ENCODE data around the gene EEFSEC. TPM values are rescaled to one million over a fixed set of nuclear protein-coding genes. Genes with fewer than 3 reads are reported as not detected.
"Not testable (repeated sequence)": the region's sequence is repeated elsewhere in the genome, so short reads cannot be mapped to it uniquely, and the experiment has no call there.

Gene EEFSEC
- total RNA-seq, 1 donor from 2014 or later, result 0.92 TPM

DNA sequence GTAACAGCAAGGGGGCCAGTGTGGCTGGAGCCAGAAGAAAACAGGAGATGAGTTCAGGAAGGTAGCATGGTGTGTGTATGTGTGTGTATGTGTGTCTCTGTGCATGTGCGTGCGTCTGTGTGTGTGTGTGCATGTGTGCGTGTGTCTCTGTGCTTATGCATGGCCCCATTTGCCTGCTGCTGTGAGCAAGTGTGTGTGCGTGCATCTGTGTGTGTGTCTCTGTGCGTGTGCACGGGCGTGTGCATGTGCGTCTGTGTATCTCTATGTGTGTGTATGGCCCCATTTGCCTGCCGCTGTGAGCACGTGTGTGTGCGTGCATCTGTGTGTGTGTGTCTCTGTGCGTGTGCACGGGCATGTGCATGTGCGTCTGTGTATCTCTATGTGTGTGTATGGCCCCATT, 7.1 kb upstream of the EEFSEC start:
- Histone ChIP-seq H3K79me2 (ENCODE audit: low read depth) (no peaks in the 10 kb centered on the region), H2AFZ (replicated peaks) (no peak overlapping the region), H3K9me3 (ENCODE audit: low read depth) (no peaks in the 10 kb centered on the region), H3K9ac (no peak overlapping the region), H3K4me3 (no peak overlapping the region), H4K20me1 (ENCODE audit: low read depth) (no peaks in the 10 kb centered on the region), H3F3A (ENCODE audit: low read depth) (peaks cover 8% of the 10 kb centered on the region), H3K36me3 (no peaks in the 10 kb centered on the region), H3K27ac (no peak overlapping the region), H3K4me2 (no peak overlapping the region), H3K4me1 (no peaks in the 10 kb centered on the region), H3K27me3 (peaks cover 28% of the 10 kb centered on the region)
- TF ChIP-seq EZH2phosphoT487 (IDR thresholded peaks at IDR 0.05) (no peak), EZH2 (IDR thresholded peaks at IDR 0.05) (no peak), CTCF (IDR thresholded peaks at IDR 0.05) (no peak)
- H3K4me1 Mint-ChIP-seq, result no peaks in the 10 kb centered on the region
- H3K36me3 Mint-ChIP-seq, result no peaks in the 10 kb centered on the region
- H3K9me3 Mint-ChIP-seq, result no peaks in the 10 kb centered on the region
- H3K27me3 Mint-ChIP-seq (ENCODE audit: insufficient read depth, low read depth), result peaks cover 18% of the 10 kb centered on the region
- no peak overlapping the region for H3K4me3 Mint-ChIP-seq
- DNase-seq (ENCODE audit: low spot score), result no peak
- H3K27ac Mint-ChIP-seq, result no peak overlapping the region

DNA sequence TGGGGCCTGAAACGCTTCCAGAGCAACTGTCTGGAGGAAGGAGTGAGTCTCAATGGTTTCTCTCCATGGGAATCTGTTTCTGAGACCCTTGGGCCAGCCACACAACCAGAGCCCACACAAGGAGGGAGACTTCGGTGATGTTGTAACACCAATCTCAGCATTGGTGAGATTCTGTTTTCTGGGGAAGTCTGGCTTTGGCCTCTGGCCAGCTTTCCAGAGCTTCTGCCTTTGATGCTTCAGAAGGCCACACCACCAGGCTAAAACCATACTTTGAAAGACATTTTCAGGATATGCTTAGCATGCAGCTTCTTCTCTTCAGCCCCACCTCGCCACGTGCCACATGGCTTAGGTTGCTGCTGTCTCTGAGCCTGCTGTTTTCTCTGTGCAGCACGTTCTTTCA, 3.6 kb upstream of the EEFSEC start:
- no peak overlapping the region for H3K4me3 Mint-ChIP-seq
- H3K4me3 ChIP-seq, result no peak overlapping the region
- no peaks in the 10 kb centered on the region for H3K9me3 ChIP-seq (ENCODE audit: low read depth)
- H3K36me3 Mint-ChIP-seq, result no peaks in the 10 kb centered on the region
- H2AFZ ChIP-seq (replicated peaks), result no peak overlapping the region
- no peaks in the 10 kb centered on the region for H3K4me1 ChIP-seq
- no peak for TF ChIP-seq EZH2phosphoT487 (IDR thresholded peaks at IDR 0.05)
- no peaks in the 10 kb centered on the region for H3K9me3 Mint-ChIP-seq
- H4K20me1 ChIP-seq (ENCODE audit: low read depth), result peaks cover 6% of the 10 kb centered on the region
- no peak overlapping the region for H3K9ac ChIP-seq
- peaks cover 51% of the 10 kb centered on the region for H3K27me3 ChIP-seq
- DNase-seq (ENCODE audit: low spot score), result no peak
- H3K27me3 Mint-ChIP-seq (ENCODE audit: insufficient read depth, low read depth), result peaks cover 10% of the 10 kb centered on the region
- no peak overlapping the region for H3K27ac Mint-ChIP-seq
- H3K4me2 ChIP-seq, result no peak overlapping the region
- H3K4me1 Mint-ChIP-seq, result peaks cover 5% of the 10 kb centered on the region
- H3F3A ChIP-seq (ENCODE audit: low read depth), result peaks cover 25% of the 10 kb centered on the region
- no peaks in the 10 kb centered on the region for H3K79me2 ChIP-seq (ENCODE audit: low read depth)
- H3K27ac ChIP-seq, result no peak overlapping the region
- H3K36me3 ChIP-seq, result no peaks in the 10 kb centered on the region

GRCh38 chr3:128151758-128152274, 1.5 kb upstream of the EEFSEC start:
- Histone ChIP-seq H4K20me1 (ENCODE audit: low read depth) (peaks cover 6% of the 10 kb centered on the region), H3K36me3 (no peaks in the 10 kb centered on the region), H3K79me2 (ENCODE audit: low read depth) (no peaks in the 10 kb centered on the region), H3K4me3 (no peak overlapping the region), H2AFZ (replicated peaks) (no peak overlapping the region), H3K4me2 (no peak overlapping the region), H3K27ac (no peak overlapping the region), H3K4me1 (no peaks in the 10 kb centered on the region), H3K9me3 (ENCODE audit: low read depth) (no peaks in the 10 kb centered on the region), H3K27me3 (peaks cover 53% of the 10 kb centered on the region), H3K9ac (no peak overlapping the region), H3F3A (ENCODE audit: low read depth) (peaks cover 25% of the 10 kb centered on the region)
- H3K9me3 Mint-ChIP-seq, result peaks cover 4% of the 10 kb centered on the region
- TF ChIP-seq EZH2phosphoT487 (IDR thresholded peaks at IDR 0.05) (no peak), EZH2 (IDR thresholded peaks at IDR 0.05) (no peak), CTCF (IDR thresholded peaks at IDR 0.05) (no peak)
- peaks cover under 1% of the 10 kb centered on the region for H3K27me3 Mint-ChIP-seq (ENCODE audit: insufficient read depth, low read depth)
- peaks cover 14% of the 10 kb centered on the region for H3K36me3 Mint-ChIP-seq
- H3K4me1 Mint-ChIP-seq, result peaks cover 8% of the 10 kb centered on the region
- H3K4me3 Mint-ChIP-seq, result no peak overlapping the region
- no peak overlapping the region for H3K27ac Mint-ChIP-seq
- DNase-seq (ENCODE audit: low spot score), result no peak

DNA sequence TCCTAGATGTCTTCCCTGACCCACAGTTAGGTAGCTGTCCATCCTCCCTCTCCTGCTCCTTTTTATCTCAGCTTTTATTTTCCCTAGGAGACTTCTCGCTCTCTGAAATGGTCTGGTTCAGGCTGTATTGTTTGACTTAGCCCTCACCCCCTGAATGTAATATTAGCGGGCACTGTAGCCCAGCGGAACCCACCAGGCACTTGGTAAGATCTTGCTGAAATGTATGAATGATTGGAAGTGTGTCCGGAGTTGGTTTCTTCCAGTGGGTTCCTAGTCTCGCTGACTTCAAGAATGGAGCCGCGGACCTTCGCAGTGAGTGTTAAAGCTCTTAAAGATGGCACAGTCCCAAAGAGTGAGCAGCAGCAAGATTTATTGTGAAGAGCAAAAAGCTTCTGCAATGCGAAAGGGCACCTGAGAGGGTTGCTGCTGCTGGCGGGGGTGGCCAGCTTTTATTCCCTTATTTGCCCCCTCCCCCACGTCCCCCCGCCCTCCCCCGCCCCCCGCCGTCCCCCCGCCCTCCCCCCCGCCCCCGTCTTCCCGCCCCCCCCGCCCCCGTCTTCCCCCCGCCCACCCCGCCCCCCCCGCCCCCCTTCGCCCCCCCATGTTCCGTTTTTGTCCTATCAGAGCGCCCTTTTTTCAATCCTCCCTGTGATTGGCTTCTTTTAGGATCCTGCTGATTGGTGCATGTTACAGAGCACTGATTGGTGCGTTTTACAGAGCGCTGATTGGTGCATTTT, 694 bp upstream of the EEFSEC start:
- H3K27ac Mint-ChIP-seq, result peak overlapping the region; percentile 0
- H3K27ac ChIP-seq, result no peak overlapping the region

GRCh38 chr3:128154354-128154753, 1.1 kb downstream of the EEFSEC start:
- peaks cover 36% of the 10 kb centered on the region for H3K27me3 ChIP-seq
- peak overlapping the region; percentile 26 for H3K27ac Mint-ChIP-seq
- not testable (repeated sequence) for H4K20me1 ChIP-seq (ENCODE audit: low read depth); H3K36me3 ChIP-seq; H3K9me3 ChIP-seq (ENCODE audit: low read depth); DNase-seq (ENCODE audit: low spot score); H2AFZ ChIP-seq (replicated peaks); H3K79me2 ChIP-seq (ENCODE audit: low read depth); H3K4me1 Mint-ChIP-seq; H3K27me3 Mint-ChIP-seq (ENCODE audit: insufficient read depth, low read depth); H3K27ac ChIP-seq; H3K4me1 ChIP-seq; H3K9ac ChIP-seq
- peaks cover 25% of the 10 kb centered on the region for H3F3A ChIP-seq (ENCODE audit: low read depth)
- peak overlapping the region; percentile 79 for H3K4me2 ChIP-seq
- H3K4me3 Mint-ChIP-seq, result peak overlapping the region; percentile 86
- H3K9me3 Mint-ChIP-seq, result peaks cover 17% of the 10 kb centered on the region
- peak overlapping the region; percentile 70 for H3K4me3 ChIP-seq
- H3K36me3 Mint-ChIP-seq, result peaks cover 33% of the 10 kb centered on the region

More for the DNA sequence above, 694 bp upstream of the EEFSEC start:
- peaks cover 8% of the 10 kb centered on the region for H3K4me1 Mint-ChIP-seq
- no peak overlapping the region for H3K9ac ChIP-seq
- DNase-seq (ENCODE audit: low spot score), result no peak
- peak overlapping the region; percentile 93 for H2AFZ ChIP-seq (replicated peaks)
- peak overlapping the region; percentile 70 for H3K4me3 ChIP-seq
- H3K79me2 ChIP-seq (ENCODE audit: low read depth), result no peaks in the 10 kb centered on the region
- H3K27me3 ChIP-seq, result peaks cover 50% of the 10 kb centered on the region
- H3F3A ChIP-seq (ENCODE audit: low read depth), result peaks cover 25% of the 10 kb centered on the region
- H3K9me3 ChIP-seq (ENCODE audit: low read depth), result no peaks in the 10 kb centered on the region
- peaks cover 6% of the 10 kb centered on the region for H4K20me1 ChIP-seq (ENCODE audit: low read depth)
- peak overlapping the region; percentile 79 for H3K4me2 ChIP-seq
- peaks cover 9% of the 10 kb centered on the region for H3K9me3 Mint-ChIP-seq
- H3K4me1 ChIP-seq, result no peaks in the 10 kb centered on the region
- TF ChIP-seq CTCF (IDR thresholded peaks at IDR 0.05), result no peak
- no peak for TF ChIP-seq EZH2phosphoT487 (IDR thresholded peaks at IDR 0.05)
- TF ChIP-seq EZH2 (IDR thresholded peaks at IDR 0.05), result no peak
- peak overlapping the region; percentile 86 for H3K4me3 Mint-ChIP-seq
- no peaks in the 10 kb centered on the region for H3K27me3 Mint-ChIP-seq (ENCODE audit: insufficient read depth, low read depth)
- H3K36me3 ChIP-seq, result no peaks in the 10 kb centered on the region
- H3K36me3 Mint-ChIP-seq, result peaks cover 20% of the 10 kb centered on the region
